Measurements from ENCODE around the gene BNIP5.

BNIP5 gene

DNA sequence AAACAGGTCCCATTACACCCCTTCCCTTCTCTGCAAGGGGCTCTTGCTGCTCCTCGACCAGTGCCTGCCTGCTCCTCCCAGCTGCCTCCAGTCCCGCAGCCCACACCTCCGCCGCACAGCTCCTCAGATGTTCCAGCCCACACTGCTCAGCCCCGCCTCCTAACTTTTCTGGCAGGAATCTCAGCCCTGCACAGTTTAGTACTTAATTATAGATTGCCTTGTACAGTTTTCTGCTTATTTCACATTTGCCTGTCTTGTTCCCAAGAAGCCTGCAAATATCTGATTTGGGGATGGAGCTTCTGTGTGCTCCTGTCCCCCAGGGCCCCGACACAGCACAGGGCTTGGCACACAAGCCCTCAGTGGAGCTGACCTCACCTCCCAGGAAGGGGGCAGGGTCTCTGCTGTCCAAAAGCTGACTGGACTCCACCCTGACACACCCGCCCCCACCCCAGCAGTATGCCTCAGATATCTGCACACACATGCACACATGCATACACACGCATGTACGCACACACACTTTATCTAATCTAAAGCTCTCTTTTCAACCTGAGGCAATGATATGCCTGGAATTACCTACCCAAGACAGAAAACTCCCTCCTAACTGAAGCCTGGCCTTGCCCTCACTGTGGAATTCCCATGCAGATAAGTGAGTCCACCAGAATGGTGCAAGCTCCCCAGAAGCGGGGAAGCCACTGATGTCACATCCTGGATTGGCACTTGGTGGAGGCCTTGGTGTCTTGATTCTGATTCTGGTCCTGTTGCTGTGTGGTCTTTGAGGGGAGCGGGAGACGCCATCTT lies 68.0 kb downstream of the BNIP5 start:
- TF ChIP-seq, protein P1, sequence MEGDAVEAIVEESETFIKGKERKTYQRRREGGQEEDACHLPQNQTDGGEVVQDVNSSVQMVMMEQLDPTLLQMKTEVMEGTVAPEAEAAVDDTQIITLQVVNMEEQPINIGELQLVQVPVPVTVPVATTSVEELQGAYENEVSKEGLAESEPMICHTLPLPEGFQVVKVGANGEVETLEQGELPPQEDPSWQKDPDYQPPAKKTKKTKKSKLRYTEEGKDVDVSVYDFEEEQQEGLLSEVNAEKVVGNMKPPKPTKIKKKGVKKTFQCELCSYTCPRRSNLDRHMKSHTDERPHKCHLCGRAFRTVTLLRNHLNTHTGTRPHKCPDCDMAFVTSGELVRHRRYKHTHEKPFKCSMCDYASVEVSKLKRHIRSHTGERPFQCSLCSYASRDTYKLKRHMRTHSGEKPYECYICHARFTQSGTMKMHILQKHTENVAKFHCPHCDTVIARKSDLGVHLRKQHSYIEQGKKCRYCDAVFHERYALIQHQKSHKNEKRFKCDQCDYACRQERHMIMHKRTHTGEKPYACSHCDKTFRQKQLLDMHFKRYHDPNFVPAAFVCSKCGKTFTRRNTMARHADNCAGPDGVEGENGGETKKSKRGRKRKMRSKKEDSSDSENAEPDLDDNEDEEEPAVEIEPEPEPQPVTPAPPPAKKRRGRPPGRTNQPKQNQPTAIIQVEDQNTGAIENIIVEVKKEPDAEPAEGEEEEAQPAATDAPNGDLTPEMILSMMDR (IDR thresholded peaks at IDR 0.05; ENCODE audit: control insufficient read depth, extremely low read depth, insufficient read depth) = no peak
- DNase-seq (ENCODE audit: low read depth) = no peak
- H3K4me3 ChIP-seq (ENCODE audit: low read depth, low read length) = no peak overlapping the region

- H3K4me3 ChIP-seq (ENCODE audit: low read depth, low read length) = no peak overlapping the region
- no peak for DNase-seq (ENCODE audit: low read depth)
- TF ChIP-seq, protein P1 (IDR thresholded peaks at IDR 0.05; ENCODE audit: control insufficient read depth, extremely low read depth, insufficient read depth) = no peak
These were observed 68.8 kb downstream of the BNIP5 start for GRCh38 chr6:36267731-36268477.

- no peak for DNase-seq (ENCODE audit: low read depth)
- TF ChIP-seq, protein P1 (IDR thresholded peaks at IDR 0.05; ENCODE audit: control insufficient read depth, extremely low read depth, insufficient read depth) = no peak
- H3K4me3 ChIP-seq (ENCODE audit: low read depth, low read length) = no peak overlapping the region
These were observed 69.6 kb downstream of the BNIP5 start for GRCh38 chr6:36266913-36267644.
